Natural killer cell (primary cell): Measurements from ENCODE around the gene OR52K1. TPM values are rescaled to one million over a fixed set of nuclear protein-coding genes. Genes with fewer than 3 reads are reported as not detected.

ENCODE experiments used
- ATAC-seq, 3 donors: fragments of 150-1000 bp in 2 of 3; fragments of 200-7000 bp in 1 of 3; cut with Tn5 transposase; 1 replicate in 1 of 3; 2 replicates in 2 of 3; pipeline ENCODE4 v1.10.0; 2021; ENCODE audit warnings: mild to moderate bottlenecking in 2 of 3, moderate library complexity in 2 of 3
- DNase-seq, 2 donors: peaks; one replicate each; pipeline versions ENCODE4 v3.0.0 to v3.0.0-alpha.2; 2013 to 2021; ENCODE audit warnings: mixed read lengths in 1 of 2
- H3K27ac ChIP-seq: one replicate; pipeline ENCODE4 v1.5.1; 2013; ENCODE audit warnings: mild to moderate bottlenecking, low read length
- H3K27me3 ChIP-seq: one replicate; pipeline ENCODE4 v1.6.1; 2013; ENCODE audit warnings: low read length; ENCODE audit not compliant: control insufficient read depth, insufficient read depth
- H3K36me3 ChIP-seq: one replicate; pipeline ENCODE4 v1.6.1; 2013; ENCODE audit warnings: low read length; ENCODE audit not compliant: control insufficient read depth, insufficient read depth
- H3K4me1 ChIP-seq: one replicate; pipeline ENCODE4 v1.6.1; 2013; ENCODE audit warnings: low read length; ENCODE audit not compliant: control insufficient read depth, insufficient read depth
- H3K4me3 ChIP-seq: one replicate; pipeline ENCODE4 v1.5.1; 2013; ENCODE audit warnings: low read length
- H3K9me3 ChIP-seq: one replicate; pipeline ENCODE4 v1.6.1; 2013; ENCODE audit warnings: low read length; ENCODE audit not compliant: control insufficient read depth, insufficient read depth
- H3K27ac Mint-ChIP-seq, 2 donors: one replicate each; pipeline ENCODE4 v1.8.0; 2022; ENCODE audit warnings: mild to moderate bottlenecking in 2 of 2, mixed read lengths in 2 of 2, moderate library complexity in 1 of 2
- H3K27me3 Mint-ChIP-seq, 2 donors: one replicate each; pipeline ENCODE4 v1.8.0; 2022; ENCODE audit warnings: low read depth in 2 of 2, mixed read lengths in 2 of 2
- H3K36me3 Mint-ChIP-seq: one replicate; pipeline ENCODE4 v1.8.0; 2022; ENCODE audit warnings: mixed read lengths
- H3K4me1 Mint-ChIP-seq, 2 donors: one replicate each; pipeline ENCODE4 v1.8.0; 2022; ENCODE audit warnings: mixed read lengths in 2 of 2
- H3K4me3 Mint-ChIP-seq: one replicate; pipeline ENCODE4 v1.8.0; 2022; ENCODE audit warnings: mild to moderate bottlenecking, moderate library complexity, mixed read lengths
- H3K9me3 Mint-ChIP-seq, 2 donors: one replicate each; pipeline ENCODE4 v1.8.0; 2022; ENCODE audit warnings: mixed read lengths in 2 of 2
- CTCF ChIP-seq: fragments of 200-600 bp; IDR thresholded peaks from one replicate; pipeline ENCODE4 v1.8.0; 2022; ENCODE audit warnings: antibody characterized with exemption
- WGBS: methylation state at CpG from one replicate; pipeline ENCODE4 v1.1.7; 2013; ENCODE audit warnings: missing lambda C conversion rate; ENCODE audit not compliant: insufficient coverage; 5-methylcytosine and 5-hydroxymethylcytosine counted together
- intact Hi-C: fragments of 100-400 bp; cut with micrococcal nuclease; formaldehyde crosslinking; loops from one replicate; pipeline ENCODE4 v1.14.2; 2022
- total RNA-seq, 4 donors: library from RNA; stranded (reverse); fragments of 120-200 nt in 1 of 4; gene quantifications; one replicate each; pipeline versions ENCODE4 v1.2.3 to v1.2.4, GENCODE V29; 2013 to 2022

Gene OR52K1
- total RNA-seq, 3 donors from 2014 or later (not counting 1 experiment from before 2014, with no cell fraction given), result not detected

- intact Hi-C loops, result no loop called here
- Histone ChIP-seq H3K27me3 (no peaks in the 10 kb centered on the region), H3K9me3 (no peaks in the 10 kb centered on the region), H3K36me3 (no peaks in the 10 kb centered on the region), H3K27ac (no peak overlapping the region), H3K4me3 (no peak overlapping the region), H3K4me1 (no peaks in the 10 kb centered on the region)
- H3K9me3 Mint-ChIP-seq, result peaks cover 0 to 3% of the 10 kb centered on the region in 2 donors
- no peaks in the 10 kb centered on the region for H3K4me1 Mint-ChIP-seq
- DNase-seq (no peak), ATAC-seq (no peak)
- no peaks in the 10 kb centered on the region for H3K36me3 Mint-ChIP-seq
- peaks cover 21 to 58% of the 10 kb centered on the region in 2 donors for H3K27me3 Mint-ChIP-seq
- H3K27ac Mint-ChIP-seq, result no peak overlapping the region
- WGBS, result 100% methylated on average over 1 of the region's 4 CpGs
- TF ChIP-seq CTCF, result no peak
- H3K4me3 Mint-ChIP-seq, result no peak overlapping the region
Measured at GRCh38 chr11:4491878-4492606, 9.6 kb downstream of the OR52K1 start.

GRCh38 chr11:4493480-4493818 is 11.0 kb downstream of the OR52K1 start:
- no peak overlapping the region for H3K27ac ChIP-seq
- H3K4me3 ChIP-seq, result no peak overlapping the region
- Mint-ChIP-seq H3K27ac (no peak overlapping the region), H3K4me3 (no peak overlapping the region), H3K27me3 (peaks cover 19 to 58% of the 10 kb centered on the region in 2 donors), H3K4me1 (no peaks in the 10 kb centered on the region), H3K36me3 (no peaks in the 10 kb centered on the region), H3K9me3 (peaks cover 0 to 3% of the 10 kb centered on the region in 2 donors)
- DNase-seq, result no peak
- no peaks in the 10 kb centered on the region for H3K36me3 ChIP-seq
- intact Hi-C loops, result loop anchor here (1.0 kb wide), 1 partner anchor 306 kb away; no protein-coding TSS in a partner anchor
- no peak for ATAC-seq
- no peaks in the 10 kb centered on the region for H3K9me3 ChIP-seq
- H3K4me1 ChIP-seq, result no peaks in the 10 kb centered on the region
- no peaks in the 10 kb centered on the region for H3K27me3 ChIP-seq
- 50% methylated on average over 5 of the region's 5 CpGs for WGBS
- TF ChIP-seq CTCF, result peak; percentile 57

GRCh38 chr11:4495487-4495886 is 13.0 kb downstream of the OR52K1 start:
- no peaks in the 10 kb centered on the region for H3K36me3 ChIP-seq
- no peak for ATAC-seq
- no peaks in the 10 kb centered on the region for H3K4me1 ChIP-seq
- 80% methylated on average over 7 of the region's 7 CpGs for WGBS
- Mint-ChIP-seq H3K27ac (no peak overlapping the region), H3K36me3 (no peaks in the 10 kb centered on the region), H3K4me1 (no peaks in the 10 kb centered on the region), H3K9me3 (peaks cover 0 to 3% of the 10 kb centered on the region in 2 donors), H3K4me3 (no peak overlapping the region), H3K27me3 (peaks cover 11 to 40% of the 10 kb centered on the region in 2 donors)
- H3K9me3 ChIP-seq, result no peaks in the 10 kb centered on the region
- intact Hi-C loops, result no loop called here
- no peak for DNase-seq
- no peak overlapping the region for H3K27ac ChIP-seq
- no peak overlapping the region for H3K4me3 ChIP-seq
- no peaks in the 10 kb centered on the region for H3K27me3 ChIP-seq
- TF ChIP-seq CTCF, result no peak

- DNase-seq (no peak), ATAC-seq (no peak)
- Histone ChIP-seq H3K36me3 (no peaks in the 10 kb centered on the region), H3K27me3 (no peaks in the 10 kb centered on the region), H3K9me3 (no peaks in the 10 kb centered on the region), H3K4me3 (no peak overlapping the region), H3K4me1 (no peaks in the 10 kb centered on the region), H3K27ac (no peak overlapping the region)
- H3K9me3 Mint-ChIP-seq, result peaks cover 0 to 3% of the 10 kb centered on the region in 2 donors
- TF ChIP-seq CTCF, result no peak
- H3K36me3 Mint-ChIP-seq, result no peaks in the 10 kb centered on the region
- H3K27ac Mint-ChIP-seq, result no peak overlapping the region
- H3K4me3 Mint-ChIP-seq, result no peak overlapping the region
- intact Hi-C loops, result no loop called here
- H3K4me1 Mint-ChIP-seq, result no peaks in the 10 kb centered on the region
- peaks cover 11 to 39% of the 10 kb centered on the region in 2 donors for H3K27me3 Mint-ChIP-seq
- 81% methylated on average over 6 of the region's 6 CpGs for whole genome bisulfite sequencing
Measured at GRCh38 chr11:4495986-4496385, 13.5 kb downstream of the OR52K1 start.
